Activated T-helper 9 cell treated with anti-CD3 and anti-CD28 coated beads, Interleukin-2, amount 50 U/mL, for 16 hours (primary cell): Measurements from ENCODE around the gene MAGI1.
"Not testable (repeated sequence)": the region's sequence is repeated elsewhere in the genome, so short reads cannot be mapped to it uniquely, and the experiment has no call there.

Source experiments
- DNase-seq: peaks from one replicate; pipeline ENCODE4 v3.0.0-alpha.2; 2020; ENCODE audit warnings: low read depth

MAGI1 gene

DNA sequence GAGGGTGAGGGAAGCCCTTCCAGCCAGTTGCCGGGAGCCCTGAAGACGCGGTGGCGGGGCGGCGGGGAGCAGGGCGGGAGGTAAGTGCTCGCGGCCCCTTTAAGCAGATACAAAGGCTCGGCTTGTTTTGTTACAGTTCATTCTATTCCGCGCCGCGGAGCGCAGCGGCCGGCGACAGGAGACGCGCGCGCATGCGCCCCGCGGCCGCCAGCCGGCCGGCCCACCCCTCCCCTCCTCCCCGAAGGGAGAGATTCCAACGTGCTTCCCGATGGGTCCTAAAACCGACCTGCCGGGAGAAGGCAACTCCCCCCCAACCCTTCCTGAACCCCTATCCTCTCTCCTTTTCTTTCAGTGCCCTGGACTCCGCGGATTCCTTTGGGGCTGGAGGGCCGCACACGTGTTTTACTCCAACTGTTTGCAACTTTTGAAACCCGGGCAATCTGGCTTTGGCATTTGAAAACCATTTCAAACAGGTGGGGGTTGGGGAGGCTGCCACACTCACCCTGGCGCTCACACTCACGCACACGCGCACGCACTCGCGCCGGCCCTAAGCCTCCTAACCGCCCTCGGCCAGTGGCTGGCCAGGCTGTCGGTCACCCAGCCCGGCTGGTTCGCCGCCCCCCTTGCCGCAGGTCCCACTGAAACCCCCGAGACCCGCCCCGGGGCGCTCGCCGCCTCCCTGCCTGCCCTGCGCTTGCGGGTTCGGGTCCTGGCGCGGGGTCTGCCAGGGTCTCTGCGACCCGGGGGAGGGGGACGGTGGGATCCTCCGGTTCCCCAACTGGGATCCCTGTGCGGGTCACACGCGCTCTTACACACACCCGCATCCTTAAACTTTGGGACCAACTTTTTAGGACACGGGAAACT is at the start of gene MAGI1:
TSS of gene MAGI1 (minus strand) at position 193 of the 864 bp plus-strand sequence. CDS start 610 bp downstream, outside the sequence.
- no peak for DNase-seq

- DNase-seq = no peak
These were observed 45.1 kb upstream of the MAGI1 start for GRCh38 chr3:66083784-66084213.

DNA sequence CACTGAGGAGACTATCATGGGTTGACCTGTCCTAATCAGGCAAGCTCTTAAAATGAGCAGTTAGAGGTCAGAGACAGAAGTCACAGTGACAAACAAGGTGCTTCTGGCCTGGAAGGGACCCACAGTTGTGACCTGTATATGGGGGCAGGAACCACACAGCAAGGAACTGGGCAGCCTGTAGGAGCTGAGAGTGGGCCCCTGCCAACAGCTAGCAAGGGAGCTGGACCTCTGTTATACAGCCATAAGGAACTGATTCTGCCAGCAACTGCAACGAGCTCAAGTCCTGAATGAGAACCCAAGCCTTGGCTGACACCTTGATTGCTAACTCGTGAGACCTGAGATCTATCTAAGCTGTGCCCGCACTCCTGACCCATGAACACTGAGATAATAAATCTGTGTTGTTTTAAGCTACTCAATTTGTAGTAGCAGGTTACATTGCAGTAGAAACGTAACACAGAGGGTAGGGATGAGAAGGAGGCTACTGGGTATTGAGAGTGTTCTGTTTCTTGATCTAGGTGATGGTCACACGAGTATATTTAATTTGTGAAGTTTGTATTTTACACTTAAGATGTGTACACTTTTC is 44.5 kb upstream of the MAGI1 start:
- DNase-seq = no peak

DNA sequence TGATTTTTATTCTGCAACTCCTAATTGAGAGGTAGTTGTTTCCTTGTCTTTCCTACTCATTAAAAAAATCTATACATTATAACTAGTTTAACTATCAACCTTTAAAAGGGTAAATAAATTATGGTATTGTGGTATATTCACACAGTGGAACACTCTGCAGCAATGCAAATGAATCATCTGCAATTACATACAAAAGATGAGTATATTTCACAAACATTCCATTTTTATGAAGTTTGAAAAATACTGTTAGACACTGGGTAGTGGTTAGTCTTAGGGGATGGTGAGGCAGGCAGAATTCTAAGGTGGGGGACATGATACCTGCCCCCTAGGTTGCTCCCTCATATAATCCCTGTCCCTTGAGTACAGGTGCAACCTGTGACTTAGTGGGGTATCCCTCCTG is 44.0 kb upstream of the MAGI1 start:
- DNase-seq = no peak

DNA sequence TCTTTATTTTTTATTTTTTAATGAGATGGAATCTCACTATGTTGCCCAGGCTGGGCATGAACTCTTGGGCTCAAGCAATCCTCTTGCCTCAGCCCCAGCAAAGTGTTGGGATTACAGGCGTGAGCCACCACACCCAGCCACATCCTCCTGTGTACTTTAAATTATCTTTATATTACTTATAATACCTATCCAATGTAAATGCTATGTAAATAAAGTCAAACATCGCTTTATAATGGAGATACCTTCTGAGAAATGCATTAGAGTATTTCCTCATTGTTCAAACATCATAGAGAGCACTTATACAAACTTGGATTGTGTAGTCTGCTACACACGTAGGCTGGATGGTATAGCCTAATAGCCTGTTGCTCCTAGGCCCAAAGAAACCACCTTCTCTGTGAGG is 41.4 kb upstream of the MAGI1 start:
- DNase-seq = no peak

- no peak for DNase-seq
These were observed 39.3 kb upstream of the MAGI1 start for GRCh38 chr3:66077973-66078372.

GRCh38 chr3:66076861-66077470 is 38.2 kb upstream of the MAGI1 start:
- no peak for DNase-seq

DNA sequence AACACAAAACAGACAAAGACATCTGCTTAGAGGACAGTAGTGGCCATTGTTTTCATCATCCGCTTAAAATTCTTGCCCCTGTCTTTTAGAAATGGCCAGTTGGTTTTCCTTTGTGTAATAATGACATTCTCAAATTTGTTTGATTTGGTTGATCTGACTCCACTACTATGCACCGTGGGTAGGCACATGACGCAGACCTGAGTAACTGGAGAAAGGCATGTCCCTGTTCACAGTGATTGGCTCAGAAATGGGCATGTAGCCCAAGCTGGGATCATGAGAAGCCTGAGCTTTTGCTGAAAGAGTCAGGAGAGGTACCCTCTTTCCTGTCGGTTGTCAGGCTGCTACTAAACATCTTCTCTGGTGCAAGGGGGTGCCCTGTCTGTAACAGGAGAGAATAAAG is 36.6 kb upstream of the MAGI1 start:
- no peak for DNase-seq

- DNase-seq = no peak
These were observed 34.9 kb upstream of the MAGI1 start for GRCh38 chr3:66073464-66074141.

GRCh38 chr3:66068255-66068654 is 29.5 kb upstream of the MAGI1 start:
- no peak for DNase-seq

- no peak for DNase-seq
These were observed 28.4 kb upstream of the MAGI1 start for GRCh38 chr3:66066963-66067617.

GRCh38 chr3:66055289-66055688 is 16.6 kb upstream of the MAGI1 start:
- no peak for DNase-seq

GRCh38 chr3:66053550-66054094 is 14.9 kb upstream of the MAGI1 start:
- no peak for DNase-seq

- DNase-seq = no peak
These were observed 14.2 kb upstream of the MAGI1 start for GRCh38 chr3:66052721-66053549.

DNA sequence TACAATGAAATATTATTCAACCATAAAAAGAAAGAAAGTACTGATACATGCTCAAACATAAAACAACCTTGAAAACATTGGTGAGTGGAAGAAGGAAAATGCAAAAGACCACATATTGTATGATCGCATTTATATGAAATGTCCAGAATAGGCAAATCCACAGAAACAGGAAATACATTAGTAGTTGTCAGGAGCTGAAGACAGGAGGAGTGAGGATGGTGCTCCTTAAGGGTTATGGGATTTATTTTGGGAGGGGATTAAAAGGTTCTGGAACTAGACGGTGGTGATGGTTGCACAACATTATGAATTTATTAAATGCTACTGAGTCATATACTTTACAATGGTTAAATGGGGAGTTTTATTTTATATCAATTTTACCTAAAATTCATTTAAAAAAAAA is 12.1 kb upstream of the MAGI1 start:
- no peak for DNase-seq

DNA sequence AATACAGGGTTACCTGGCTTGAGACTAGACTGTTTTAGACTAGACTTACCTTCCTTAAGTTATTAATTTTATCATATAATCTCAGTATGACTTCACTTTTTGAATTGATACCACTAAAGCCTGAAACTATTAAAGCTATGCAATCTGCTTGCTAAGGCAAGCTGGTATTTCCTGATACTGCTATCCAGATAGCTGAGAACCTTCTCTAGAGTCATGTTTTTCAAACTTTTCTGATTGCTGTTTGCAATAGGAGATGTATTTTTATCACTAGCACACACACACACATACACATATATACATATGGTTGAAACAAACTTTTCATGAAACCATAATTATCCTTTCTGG is 9.3 kb upstream of the MAGI1 start:
- no peak for DNase-seq

DNA sequence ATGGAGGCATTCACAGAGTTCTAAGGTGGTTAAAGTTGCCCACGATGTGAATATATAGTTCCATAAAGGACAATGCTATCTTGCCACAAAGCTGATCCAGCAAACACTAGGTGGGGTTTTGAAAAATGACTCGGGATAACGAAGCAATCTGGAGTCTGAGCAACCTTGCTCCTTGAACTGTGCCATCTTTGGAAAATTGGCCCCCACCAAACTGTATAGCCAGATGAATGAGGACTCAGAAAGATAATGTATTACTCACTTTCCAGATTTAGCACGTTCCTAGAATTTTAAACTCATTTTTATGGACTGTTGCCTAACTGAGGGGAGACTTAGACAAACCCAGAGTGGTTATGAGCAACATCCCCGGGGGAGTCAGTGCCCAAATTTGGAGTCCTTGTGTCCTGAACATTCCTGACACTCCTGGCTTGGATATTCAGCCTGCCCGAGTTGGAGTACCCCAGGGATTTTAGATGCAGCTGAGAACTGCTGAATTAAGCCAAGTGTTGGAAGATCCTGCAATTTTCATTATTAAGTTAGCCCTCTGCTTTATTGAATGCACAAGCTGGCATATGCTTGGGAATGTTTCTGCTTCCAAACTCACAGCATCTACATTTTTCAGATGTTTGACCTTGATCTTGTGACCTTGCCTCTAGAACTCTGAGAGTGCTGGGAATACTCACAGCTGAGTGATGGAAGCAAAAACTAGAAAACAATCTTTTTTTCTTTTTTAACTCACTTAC is 8.8 kb upstream of the MAGI1 start:
- DNase-seq = no peak

DNA sequence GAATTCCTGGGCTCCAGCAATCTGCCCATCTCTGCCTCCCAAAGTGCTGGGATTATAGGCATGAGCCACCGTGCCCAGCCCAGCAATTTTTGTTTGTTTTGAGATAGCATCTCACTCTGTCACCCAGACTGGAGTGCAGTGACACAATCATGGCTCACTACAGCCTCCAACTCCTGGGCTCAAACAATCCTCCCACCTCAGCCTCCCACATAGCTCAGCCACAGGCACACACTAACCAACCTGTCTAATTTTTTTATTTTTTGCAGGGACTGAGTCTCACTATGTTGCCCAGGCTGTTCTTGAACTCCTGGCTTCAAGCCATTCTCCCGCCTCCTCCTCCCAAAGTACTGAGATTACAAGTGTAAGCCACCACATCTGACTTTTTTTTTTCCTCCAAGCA is 7.6 kb upstream of the MAGI1 start:
- not testable (repeated sequence) for DNase-seq

DNA sequence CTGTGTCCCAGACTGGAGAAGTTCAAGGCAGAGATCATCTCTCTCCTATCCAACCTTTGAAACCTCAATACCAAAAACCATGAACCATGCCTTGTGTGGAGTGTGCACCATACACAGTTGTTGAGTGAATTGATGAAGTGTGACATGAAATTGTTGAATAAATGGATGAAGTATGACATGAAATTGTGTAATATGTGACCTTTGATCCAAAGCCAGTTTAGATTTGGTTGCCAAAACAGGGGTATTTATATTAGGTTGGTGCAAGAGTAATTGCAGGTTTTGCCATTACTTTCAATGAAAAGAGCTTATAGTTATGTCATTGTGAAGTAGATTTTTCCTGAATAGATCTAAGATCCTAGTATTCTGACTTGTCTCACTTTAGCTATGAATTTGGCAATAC is 3.1 kb upstream of the MAGI1 start:
- no peak for DNase-seq

GRCh38 chr3:66041116-66041515 is 2.4 kb upstream of the MAGI1 start:
- no peak for DNase-seq

DNA sequence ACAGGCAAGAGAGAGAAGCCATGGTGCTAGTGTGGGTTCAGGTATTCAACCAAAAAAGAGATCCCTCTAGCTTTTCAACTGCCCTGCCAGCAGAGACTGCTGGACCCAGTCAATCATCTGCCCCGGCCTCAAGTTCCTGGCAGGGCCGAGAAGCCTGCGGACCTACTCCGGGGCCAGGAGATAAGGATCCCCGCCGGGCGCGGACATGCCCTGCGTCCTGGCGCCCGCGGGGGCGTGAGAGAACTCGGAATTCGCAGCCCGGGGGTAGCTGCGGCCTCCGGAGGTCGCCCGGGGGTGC is 821 bp upstream of the MAGI1 start:
- DNase-seq = no peak
